ENCODE results near the gene ARPC1B.
"Not testable (repeated sequence)": the region's sequence is repeated elsewhere in the genome, so short reads cannot be mapped to it uniquely, and the experiment has no call there.

ARPC1B gene

GRCh38 chr7:99418260-99418659 is 43.7 kb downstream of the ARPC1B start:
- DNase-seq: no peak

- DNase-seq: no peak
These were observed 44.9 kb downstream of the ARPC1B start for GRCh38 chr7:99419323-99420021.

GRCh38 chr7:99420213-99420612 is 45.7 kb downstream of the ARPC1B start:
- DNase-seq: no peak

GRCh38 chr7:99420986-99421385 is 46.5 kb downstream of the ARPC1B start:
- no peak for DNase-seq

GRCh38 chr7:99422186-99422585 is 47.7 kb downstream of the ARPC1B start:
- DNase-seq: no peak

DNA sequence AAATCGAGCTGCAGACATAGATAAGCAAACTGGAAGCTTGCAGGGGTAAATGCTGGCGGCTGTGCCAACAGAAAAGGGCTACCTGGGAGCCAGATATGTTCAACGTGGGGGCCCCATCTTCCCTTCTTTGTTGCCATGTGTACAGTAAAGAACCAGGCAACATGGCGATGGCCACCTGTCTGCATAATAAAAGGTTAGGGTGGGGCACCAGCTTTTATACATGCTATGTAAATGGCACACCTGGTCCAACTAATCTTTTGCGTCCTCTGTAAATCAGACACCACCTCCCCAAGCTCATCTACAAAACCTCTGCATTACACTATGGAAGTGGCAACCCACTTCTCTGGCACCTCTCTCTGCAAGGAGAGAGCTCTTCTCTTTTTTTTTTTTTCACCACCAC is 48.1 kb downstream of the ARPC1B start:
- no peak for DNase-seq

- no peak for DNase-seq
These were observed 50.6 kb downstream of the ARPC1B start for GRCh38 chr7:99424932-99425730.

DNA sequence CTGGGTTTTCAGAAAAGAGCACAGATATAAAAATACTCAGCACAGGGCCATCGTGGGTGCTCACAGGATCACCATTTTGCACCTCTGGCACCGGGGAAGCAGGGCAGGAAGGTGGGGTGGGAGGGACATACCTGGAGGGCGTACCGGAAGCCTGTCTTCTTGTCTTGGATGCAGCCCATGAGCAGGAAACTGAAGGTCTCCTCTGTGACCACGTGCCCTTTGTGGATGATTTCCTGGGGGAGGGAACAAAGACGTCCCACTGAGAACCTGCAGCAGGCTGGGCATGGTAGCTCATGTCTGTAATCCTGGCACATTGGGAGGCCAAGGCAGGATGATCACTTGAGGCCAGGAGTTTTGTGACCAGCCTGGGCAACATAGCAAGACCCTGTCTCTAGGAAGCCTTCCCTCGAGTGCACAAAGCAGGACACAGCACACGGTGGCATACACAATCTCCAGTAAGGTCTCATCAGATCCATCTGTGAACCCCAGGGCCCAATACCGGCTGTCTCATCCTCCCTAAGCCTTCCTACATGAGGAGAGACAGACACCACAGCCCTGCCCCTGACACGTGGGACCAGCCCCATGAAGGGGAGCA is 54.5 kb downstream of the ARPC1B start:
- no peak for DNase-seq

DNA sequence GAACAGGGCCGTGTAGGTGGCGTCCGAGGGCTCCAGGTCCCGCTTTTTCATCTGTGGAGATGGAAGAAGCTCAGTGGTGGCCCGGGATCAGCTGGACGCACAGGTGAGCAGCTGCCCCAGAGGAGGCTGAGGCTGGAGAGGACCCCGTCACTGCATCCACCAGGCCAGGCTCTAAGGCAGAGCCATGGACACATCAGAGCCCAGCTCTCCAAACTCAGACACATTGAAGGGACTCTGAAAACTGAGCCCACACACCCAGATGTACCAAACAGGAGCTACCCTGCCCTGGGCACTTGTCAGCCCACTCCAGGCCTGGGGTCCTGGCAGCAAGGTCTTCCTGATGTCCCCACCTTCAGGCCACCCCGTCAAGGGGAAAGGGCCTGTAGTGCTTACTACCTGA is 55.2 kb downstream of the ARPC1B start:
- DNase-seq: no peak

DNA sequence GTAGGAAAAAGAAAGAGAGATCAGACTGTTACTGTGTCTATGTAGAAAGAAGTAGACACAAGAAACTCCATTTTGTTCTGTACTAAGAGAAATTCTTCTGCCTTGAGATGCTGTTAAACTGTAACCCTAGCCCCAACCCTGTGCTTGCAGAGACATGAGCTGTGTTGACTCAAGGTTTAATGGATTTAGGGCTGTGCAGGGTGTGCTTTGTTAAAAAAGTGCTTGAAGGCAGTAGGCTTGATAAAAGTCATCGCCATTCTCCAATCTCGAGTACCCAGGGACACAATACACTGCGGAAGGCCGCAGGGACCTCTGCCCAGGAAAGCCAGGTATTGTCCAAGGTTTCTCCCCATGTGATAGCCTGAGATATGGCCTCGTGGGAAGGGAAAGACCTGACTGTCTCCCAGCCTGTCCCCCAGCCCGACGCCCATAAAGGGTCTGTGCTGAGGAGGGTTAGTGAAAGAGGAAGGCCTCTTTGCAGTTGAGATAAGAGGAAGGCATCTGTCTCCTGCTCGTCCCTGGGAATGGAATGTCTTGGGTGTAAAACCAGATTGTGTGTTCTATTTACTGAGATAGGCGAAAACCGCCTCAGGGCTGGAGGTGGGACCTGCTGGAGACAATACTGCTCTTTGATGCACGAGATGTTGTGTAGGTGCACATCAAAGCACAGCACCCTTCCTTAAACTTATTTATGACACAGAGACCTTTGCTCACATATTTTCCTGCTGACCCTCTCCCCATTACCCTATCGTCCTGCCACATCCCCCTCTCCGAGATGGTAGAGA is 57.4 kb downstream of the ARPC1B start:
- DNase-seq: not testable (repeated sequence)

- DNase-seq: no peak
These were observed 58.6 kb downstream of the ARPC1B start for GRCh38 chr7:99433158-99433557.

DNA sequence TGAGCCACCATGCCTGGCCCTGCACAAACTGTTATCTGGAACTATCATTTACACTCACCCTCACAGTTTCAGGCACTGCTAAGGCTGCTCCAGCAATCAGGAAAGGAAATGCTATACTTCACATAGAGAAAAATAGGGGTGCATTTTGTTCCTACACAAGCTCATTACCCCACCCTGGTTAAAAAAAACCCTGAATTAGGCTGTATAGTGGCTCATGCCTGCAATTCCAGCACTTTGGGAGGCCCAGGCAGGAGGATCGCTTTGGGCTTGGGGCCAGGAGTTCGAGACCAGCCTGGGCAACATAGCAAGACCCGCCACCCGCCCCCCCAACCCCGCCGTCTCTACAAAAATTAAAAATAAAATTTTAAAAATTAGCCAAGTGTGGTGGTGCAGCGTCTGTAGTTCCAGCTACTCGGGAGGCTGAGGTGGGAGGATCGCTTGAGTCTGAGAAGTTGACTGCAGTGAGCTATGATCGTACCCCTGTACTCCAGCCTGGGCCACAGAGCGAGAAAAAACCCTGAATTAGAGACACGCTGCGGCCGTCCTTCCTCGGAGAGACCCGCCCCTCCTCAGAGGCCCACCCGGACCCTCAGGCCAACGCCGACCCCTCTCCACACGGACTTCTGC is 63.5 kb downstream of the ARPC1B start:
- no peak for DNase-seq

DNA sequence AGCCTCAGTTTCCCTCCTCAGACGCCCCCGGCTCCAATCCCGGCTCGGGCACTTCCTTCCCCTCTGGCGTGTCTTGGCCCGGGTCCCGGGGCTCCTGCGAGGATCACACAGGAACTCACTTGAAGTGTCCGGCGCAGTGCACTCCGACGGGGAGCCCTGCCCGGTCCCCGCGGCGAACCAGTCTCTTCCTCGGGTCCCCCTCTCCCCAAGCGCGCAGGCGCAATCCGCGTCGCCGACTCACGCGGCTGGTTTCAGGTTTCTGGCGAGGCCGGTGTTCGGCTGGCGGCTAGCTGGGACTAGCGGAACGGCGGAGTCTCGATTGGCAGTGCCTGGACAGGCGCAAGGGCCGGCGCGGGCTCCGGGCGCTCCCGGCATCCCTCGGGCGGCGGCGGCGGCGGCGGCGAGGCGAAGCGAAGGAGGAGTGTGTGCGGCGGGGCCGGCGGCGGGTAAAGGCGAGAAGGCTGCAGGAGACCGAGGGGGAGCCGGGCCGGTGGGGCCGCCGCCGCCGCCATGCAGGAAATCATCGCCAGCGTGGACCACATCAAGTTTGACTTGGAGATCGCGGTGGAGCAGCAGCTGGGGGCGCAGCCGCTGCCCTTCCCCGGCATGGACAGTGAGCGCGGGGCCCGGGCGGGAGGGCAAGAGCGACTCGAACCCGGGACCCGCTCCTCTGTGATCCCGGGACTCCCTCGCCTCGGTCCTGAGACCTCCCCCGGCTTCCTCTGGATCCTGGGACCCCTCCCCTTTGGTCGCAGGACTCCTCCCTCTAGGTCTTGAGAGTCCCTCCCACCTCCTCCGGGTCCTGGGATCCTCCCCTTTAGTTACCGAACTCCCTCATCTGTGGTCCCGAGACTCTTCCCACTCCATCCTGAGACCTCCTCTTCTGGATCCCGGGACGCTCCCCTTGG is 64.3 kb downstream of the ARPC1B start, which contains the start of the genes CPSF4 and PTCD1:
Gene CPSF4 (plus strand): TSS at position 371 of the 908 bp plus-strand sequence. CDS start 140 bp downstream, at position 511.
Gene PTCD1 (minus strand): TSS at position 226 of the 908 bp plus-strand sequence. CDS start 3,556 bp downstream, outside the sequence.
- DNase-seq: peak; percentile 82

DNA sequence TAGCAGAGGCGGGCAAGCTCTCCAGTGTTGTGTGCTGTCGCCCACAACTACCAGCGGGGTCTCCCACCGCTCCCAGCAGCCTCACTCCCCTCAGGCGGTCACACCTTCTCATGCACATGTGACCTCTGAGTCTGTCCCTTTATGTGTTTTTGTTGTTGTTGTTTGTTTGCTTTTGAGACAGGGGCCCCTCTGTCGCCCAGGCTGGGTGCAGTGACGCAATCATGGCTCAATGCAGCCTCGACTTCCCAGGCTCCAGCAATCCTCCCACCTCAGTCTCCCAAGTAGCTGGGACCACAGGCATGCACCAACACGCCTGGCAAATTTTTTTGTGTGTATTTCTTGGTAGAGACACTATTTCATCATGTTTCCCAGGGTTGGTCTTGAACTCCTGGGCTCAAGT is 65.7 kb downstream of the ARPC1B start:
- DNase-seq: no peak

All from activated effector memory CD4-positive, alpha-beta T cell treated with Interleukin-2 at 50 U/mL for 16 hours (primary cell).